Thyroid gland (tissue), 4 donors: ENCODE data around the gene KAZALD1. TPM values are rescaled to one million over a fixed set of nuclear protein-coding genes. Genes with fewer than 3 reads are reported as not detected.

Experiments used
- DNase-seq, 2 donors: peaks; one replicate each; pipeline ENCODE4 v3.0.0-alpha.2; 2019
- H3K27ac ChIP-seq, 3 donors: fragments of 200-600 bp; sonication (generic); 1 replicate in 2 of 3; 2 replicates in 1 of 3; pipeline ENCODE4 v1.5.1; 2016 to 2019; ENCODE audit warnings: mild to moderate bottlenecking in 1 of 3, moderate library complexity in 1 of 3
- H3K27me3 ChIP-seq: fragments of 200-600 bp; sonication (generic); one replicate; pipeline ENCODE4 v1.5.1; 2019
- H3K36me3 ChIP-seq, 2 donors: fragments of 200-600 bp; sonication (generic); one replicate each; pipeline ENCODE4 v1.5.1; 2016 to 2019
- H3K4me1 ChIP-seq, 2 donors: fragments of 200-600 bp; sonication (generic); one replicate each; pipeline ENCODE4 v1.5.1; 2017 to 2019
- H3K4me3 ChIP-seq, 3 donors: fragments of 200-600 bp; sonication (generic); replicated peaks in 1 of 3; 1 replicate in 2 of 3; 2 replicates in 1 of 3; pipeline ENCODE4 v1.5.1; 2016; ENCODE audit warnings: mild to moderate bottlenecking in 1 of 3
- H3K9me3 ChIP-seq: fragments of 200-600 bp; sonication (generic); one replicate; pipeline ENCODE4 v1.5.1; 2017
- CTCF ChIP-seq, 6 experiments: fragments of 200-600 bp in 3 of 6; fragments of 450-650 bp in 3 of 6; sonication (generic) in 3 of 6; IDR thresholded peaks; one replicate each; pipeline ENCODE4 v1.5.1; 2016 to 2019; ENCODE audit warnings: antibody characterized with exemption in 6 of 6, mild to moderate bottlenecking in 2 of 6, inconsistent platforms in 1 of 6, moderate library complexity in 1 of 6
- POLR2A ChIP-seq, 2 donors: fragments of 450-650 bp; IDR thresholded peaks; one replicate each; pipeline ENCODE4 v1.6.1; 2017; ENCODE audit warnings: antibody characterized with exemption in 2 of 2, mild to moderate bottlenecking in 2 of 2, moderate library complexity in 1 of 2
- WGBS, 2 donors: methylation state at CpG; one replicate each; pipeline ENCODE4 v1.1.5; 2017; 5-methylcytosine and 5-hydroxymethylcytosine counted together
- intact Hi-C: fragments of 100-400 bp; cut with DNase I; formaldehyde crosslinking; loops from one replicate; pipeline ENCODE4 v1.15.1; 2023
- total RNA-seq, 4 donors: library from RNA; depleted of rRNA; stranded (reverse); fragments of >200 nt; gene quantifications; one replicate each; pipeline ENCODE4 v1.2.3, GENCODE V29; 2016

The KAZALD1 gene
- total RNA-seq, 4 donors from 2014 or later = 3.1 to 9.9 (median 6.3) TPM

- no peak overlapping the region for H3K4me3 ChIP-seq
- no peaks in the 10 kb centered on the region for H3K36me3 ChIP-seq
- DNase-seq = peak; percentile 67 to 70
- no peaks in the 10 kb centered on the region for H3K9me3 ChIP-seq
- WGBS, 2 donors = 12 to 21% methylated on average over 5 to 7 of the region's 7 CpGs
- no peaks in the 10 kb centered on the region for H3K27me3 ChIP-seq
- no peaks in the 10 kb centered on the region for H3K4me1 ChIP-seq
- no peak overlapping the region for H3K27ac ChIP-seq
- intact Hi-C loops = loop anchor here (5.0 kb wide), 1 partner anchor 42 kb away; no protein-coding TSS in a partner anchor
- no peak for TF ChIP-seq POLR2A (IDR thresholded peaks at IDR 0.05)
- TF ChIP-seq CTCF (IDR thresholded peaks at IDR 0.05) = peak; percentile 31 to 82 (median 68)
Observed at GRCh38 chr10:101095550-101096213, 33.9 kb downstream of the KAZALD1 start.

- no peak for DNase-seq
- Histone ChIP-seq H3K27ac (no peak overlapping the region), H3K27me3 (no peaks in the 10 kb centered on the region), H3K4me1 (no peaks in the 10 kb centered on the region), H3K36me3 (no peaks in the 10 kb centered on the region), H3K9me3 (no peaks in the 10 kb centered on the region), H3K4me3 (no peak overlapping the region)
- 100% methylated on average over 1 of the region's 4 CpGs for WGBS, 2 donors
- no peak for TF ChIP-seq POLR2A (IDR thresholded peaks at IDR 0.05)
- TF ChIP-seq CTCF (IDR thresholded peaks at IDR 0.05) = no peak
- intact Hi-C loops = loop anchor here (5.0 kb wide), 1 partner anchor 41 kb away; no protein-coding TSS in a partner anchor
Observed at GRCh38 chr10:101096378-101096777, 34.6 kb downstream of the KAZALD1 start.

- Histone ChIP-seq H3K27ac (no peak overlapping the region), H3K4me3 (no peak overlapping the region), H3K4me1 (no peaks in the 10 kb centered on the region), H3K9me3 (no peaks in the 10 kb centered on the region), H3K27me3 (no peaks in the 10 kb centered on the region), H3K36me3 (no peaks in the 10 kb centered on the region)
- TF ChIP-seq POLR2A (IDR thresholded peaks at IDR 0.05) (no peak), CTCF (IDR thresholded peaks at IDR 0.05) (no peak)
- no peak for DNase-seq
- intact Hi-C loops = loop anchor here (5.0 kb wide), 1 partner anchor 39 kb away; no protein-coding TSS in a partner anchor
- 41 to 45% methylated on average over 4 of the region's 4 CpGs for WGBS, 2 donors
Observed at GRCh38 chr10:101097881-101098280, 36.1 kb downstream of the KAZALD1 start.

- DNase-seq = no peak
- Histone ChIP-seq H3K27ac (no peak overlapping the region), H3K27me3 (no peaks in the 10 kb centered on the region), H3K9me3 (no peaks in the 10 kb centered on the region), H3K4me3 (no peak overlapping the region), H3K4me1 (no peaks in the 10 kb centered on the region), H3K36me3 (no peaks in the 10 kb centered on the region)
- WGBS, 2 donors = 74 to 78% methylated on average over 6 of the region's 6 CpGs
- TF ChIP-seq POLR2A (IDR thresholded peaks at IDR 0.05) = no peak
- TF ChIP-seq CTCF (IDR thresholded peaks at IDR 0.05) = no peak
- intact Hi-C loops = loop anchor here (5.0 kb wide), 1 partner anchor 37 kb away; no protein-coding TSS in a partner anchor
Observed at GRCh38 chr10:101099901-101100300, 38.1 kb downstream of the KAZALD1 start.

GRCh38 chr10:101101372-101101881 lies 39.6 kb downstream of the KAZALD1 start:
- H3K4me3 ChIP-seq = no peak overlapping the region
- H3K9me3 ChIP-seq = no peaks in the 10 kb centered on the region
- H3K27me3 ChIP-seq = no peaks in the 10 kb centered on the region
- H3K4me1 ChIP-seq = no peaks in the 10 kb centered on the region
- no peak for DNase-seq
- TF ChIP-seq POLR2A (IDR thresholded peaks at IDR 0.05) (no peak), CTCF (IDR thresholded peaks at IDR 0.05) (no peak)
- no peaks in the 10 kb centered on the region for H3K36me3 ChIP-seq
- intact Hi-C loops = no loop called here
- H3K27ac ChIP-seq = no peak overlapping the region
- WGBS, 2 donors = 84 to 88% methylated on average over 4 of the region's 4 CpGs
